Caco-2 (cell line): ENCODE results near the gene CNTNAP5. TPM values are rescaled to one million over a fixed set of nuclear protein-coding genes. Genes with fewer than 3 reads are reported as not detected.
A peak's percentile ranks its signal among the peaks of the same experiment; 100 is the strongest.

ENCODE experiments used
- BruUV-seq: library from RNA; stranded (reverse); fragments of 400-500 nt; replicated peaks from 2 replicates; lab custom pipeline; 2021; lab: Mats Ljungman, UMichigan
- CTCF ChIA-PET: fragments of 300-600 bp; sonication (Branson Sonifier 250); formaldehyde crosslinking; loops from one replicate; lab custom pipeline; 2022; ENCODE audit warnings: antibody characterized with exemption; lab: Charles Lee
- POLR2A ChIA-PET: fragments of 300-600 bp; sonication (Branson Sonifier 250); formaldehyde crosslinking; loops from one replicate; lab custom pipeline; 2022; ENCODE audit warnings: antibody characterized with exemption; lab: Charles Lee
- DNase-seq, 2 experiments: peaks; one replicate each; pipeline versions ENCODE4 v3.0.0 to v3.0.0-alpha.2; 2020 to 2022
- H3K27me3 ChIP-seq: replicated peaks from 2 replicates; pipeline ENCODE4 v1.6.0; 2011; ENCODE audit warnings: low read length; ENCODE audit not compliant: control insufficient read depth, insufficient read depth
- H3K36me3 ChIP-seq: 2 replicates; pipeline ENCODE4 v1.5.1; 2011; ENCODE audit warnings: low read length; ENCODE audit not compliant: control insufficient read depth, insufficient read depth
- H3K4me1 ChIP-seq: fragments of 250-450 bp; sonication (Bioruptor Pico); 2 replicates; pipeline ENCODE4 v1.5.1; 2020; ENCODE audit warnings: mild to moderate bottlenecking
- H3K4me3 ChIP-seq: 2 replicates; pipeline ENCODE4 v1.5.1; 2011; ENCODE audit warnings: low read depth, mild to moderate bottlenecking, control low read depth, low read length
- H3K9me3 ChIP-seq: fragments of 250-450 bp; sonication (Bioruptor Pico); 2 replicates; pipeline ENCODE4 v1.5.1; 2020; ENCODE audit warnings: mild to moderate bottlenecking, moderate library complexity
- H3K27ac Mint-ChIP-seq: one replicate; pipeline ENCODE4 v1.8.0; 2022; ENCODE audit warnings: mixed read lengths; ENCODE audit not compliant: unreplicated experiment
- H3K27me3 Mint-ChIP-seq: one replicate; pipeline ENCODE4 v1.8.0; 2022; ENCODE audit warnings: mixed read lengths; ENCODE audit not compliant: insufficient read depth, unreplicated experiment
- H3K36me3 Mint-ChIP-seq: one replicate; pipeline ENCODE4 v1.8.0; 2022; ENCODE audit warnings: mild to moderate bottlenecking, mixed read lengths; ENCODE audit not compliant: insufficient read depth, unreplicated experiment
- H3K4me1 Mint-ChIP-seq: one replicate; pipeline ENCODE4 v1.8.0; 2022; ENCODE audit warnings: low read depth, mixed read lengths; ENCODE audit not compliant: unreplicated experiment
- H3K4me3 Mint-ChIP-seq: one replicate; pipeline ENCODE4 v1.8.0; 2022; ENCODE audit warnings: mild to moderate bottlenecking, moderate library complexity, mixed read lengths; ENCODE audit not compliant: unreplicated experiment
- H3K9me3 Mint-ChIP-seq: one replicate; pipeline ENCODE4 v1.8.0; 2022; ENCODE audit warnings: mixed read lengths; ENCODE audit not compliant: unreplicated experiment
- CTCF ChIP-seq, 2 experiments: fragments of 200-600 bp in 1 of 2; IDR thresholded peaks; 1 replicate in 1 of 2; 2 replicates in 1 of 2; pipeline versions ENCODE4 v1.5.1 to v1.8.0; 2011 to 2022; ENCODE audit warnings: antibody characterized with exemption in 1 of 2, control low read depth in 1 of 2, inconsistent platforms in 1 of 2, low read depth in 1 of 2, low read length in 1 of 2, mild to moderate bottlenecking in 1 of 2, moderate library complexity in 1 of 2; ENCODE audit not compliant: insufficient read depth in 1 of 2, severe bottlenecking in 1 of 2, unreplicated experiment in 1 of 2
- intact Hi-C: fragments of 100-400 bp; cut with micrococcal nuclease; formaldehyde crosslinking; loops from one replicate; pipeline ENCODE4 v1.10.0; 2022; ENCODE audit not compliant: unreplicated experiment
- total RNA-seq: library from RNA; stranded (reverse); gene quantifications from 2 replicates; pipeline ENCODE4 v1.2.3, GENCODE V29; 2022

The CNTNAP5 gene
- total RNA-seq, 1 experiment from 2014 or later = 0.14 TPM

- no peak overlapping the region for H3K4me3 Mint-ChIP-seq
- Histone ChIP-seq H3K27me3 (no peaks in the 10 kb centered on the region), H3K9me3 (no peaks in the 10 kb centered on the region), H3K4me3 (no peak overlapping the region), H3K36me3 (no peaks in the 10 kb centered on the region), H3K4me1 (no peaks in the 10 kb centered on the region)
- no peaks in the 10 kb centered on the region for H3K9me3 Mint-ChIP-seq
- peaks cover 8% of the 10 kb centered on the region for H3K27me3 Mint-ChIP-seq
- DNase-seq = no peak
- TF ChIP-seq CTCF (IDR thresholded peaks at IDR 0.05; ENCODE audit: insufficient read depth in 1 of 2, low read depth in 1 of 2, low read length in 1 of 2, severe bottlenecking in 1 of 2, unreplicated experiment in 1 of 2) = no peak
- H3K27ac Mint-ChIP-seq = no peak overlapping the region
- no peaks in the 10 kb centered on the region for H3K36me3 Mint-ChIP-seq
- CTCF ChIA-PET = no interaction called here
- POLR2A ChIA-PET = no interaction called here
- no peaks in the 10 kb centered on the region for H3K4me1 Mint-ChIP-seq
- intact Hi-C loops = no loop called here
- BruUV-seq = no TSS peak
These were observed 751.2 kb downstream of the CNTNAP5 start for GRCh38 chr2:124776332-124776731.

GRCh38 chr2:124778076-124778475 is 753.0 kb downstream of the CNTNAP5 start:
- TF ChIP-seq CTCF (IDR thresholded peaks at IDR 0.05; ENCODE audit: insufficient read depth in 1 of 2, low read depth in 1 of 2, low read length in 1 of 2, severe bottlenecking in 1 of 2, unreplicated experiment in 1 of 2) = no peak

GRCh38 chr2:124796647-124797046 is 771.6 kb downstream of the CNTNAP5 start:
- H3K36me3 ChIP-seq = no peaks in the 10 kb centered on the region
- peaks cover 6% of the 10 kb centered on the region for H3K27me3 Mint-ChIP-seq
- ChIA-PET CTCF (no interaction called here), POLR2A (no interaction called here)
- BruUV-seq = no TSS peak
- H3K4me3 Mint-ChIP-seq = no peak overlapping the region
- no peaks in the 10 kb centered on the region for H3K9me3 ChIP-seq
- no peak overlapping the region for H3K4me3 ChIP-seq
- no peak overlapping the region for H3K27ac Mint-ChIP-seq
- H3K4me1 Mint-ChIP-seq = peaks cover 7% of the 10 kb centered on the region
- H3K36me3 Mint-ChIP-seq = no peaks in the 10 kb centered on the region
- H3K27me3 ChIP-seq = no peaks in the 10 kb centered on the region
- no peaks in the 10 kb centered on the region for H3K9me3 Mint-ChIP-seq
- DNase-seq = no peak
- intact Hi-C loops = no loop called here
- TF ChIP-seq CTCF (IDR thresholded peaks at IDR 0.05; ENCODE audit: insufficient read depth in 1 of 2, low read depth in 1 of 2, low read length in 1 of 2, severe bottlenecking in 1 of 2, unreplicated experiment in 1 of 2) = no peak
- H3K4me1 ChIP-seq = no peaks in the 10 kb centered on the region

More at GRCh38 chr2:124778076-124778475, 753.0 kb downstream of the CNTNAP5 start:
- no TSS peak for BruUV-seq
- no peaks in the 10 kb centered on the region for H3K36me3 Mint-ChIP-seq
- H3K4me1 Mint-ChIP-seq = no peaks in the 10 kb centered on the region
- no peak overlapping the region for H3K27ac Mint-ChIP-seq
- no peaks in the 10 kb centered on the region for H3K9me3 ChIP-seq
- H3K9me3 Mint-ChIP-seq = no peaks in the 10 kb centered on the region
- no peaks in the 10 kb centered on the region for H3K36me3 ChIP-seq
- peak in 1 of 2 experiments; percentile 1 for DNase-seq
- no peak overlapping the region for H3K4me3 ChIP-seq
- peaks cover 2% of the 10 kb centered on the region for H3K27me3 Mint-ChIP-seq
- POLR2A ChIA-PET = no interaction called here
- H3K27me3 ChIP-seq = no peaks in the 10 kb centered on the region
- CTCF ChIA-PET = no interaction called here
- H3K4me1 ChIP-seq = no peaks in the 10 kb centered on the region
- no peak overlapping the region for H3K4me3 Mint-ChIP-seq
- intact Hi-C loops = no loop called here
